Mucosa of stomach (tissue), 1 donor: ENCODE data around the gene MC2R.

Source experiments
- H3K27me3 ChIP-seq: one replicate; pipeline ENCODE4 v1.7.0; 2013; ENCODE audit warnings: mild to moderate bottlenecking, low read length; ENCODE audit not compliant: control insufficient read depth, insufficient read depth
- H3K36me3 ChIP-seq: one replicate; pipeline ENCODE4 v1.7.0; 2013; ENCODE audit warnings: low read length; ENCODE audit not compliant: control insufficient read depth, insufficient read depth
- H3K4me1 ChIP-seq: one replicate; pipeline ENCODE4 v1.7.0; 2013; ENCODE audit warnings: mild to moderate bottlenecking, low read length; ENCODE audit not compliant: control insufficient read depth, insufficient read depth
- H3K4me3 ChIP-seq: one replicate; pipeline ENCODE4 v1.7.0; 2013; ENCODE audit warnings: low read length
- H3K9ac ChIP-seq: one replicate; pipeline ENCODE4 v1.7.0; 2013; ENCODE audit warnings: mild to moderate bottlenecking, low read length, moderate library complexity
- H3K9me3 ChIP-seq: one replicate; pipeline ENCODE4 v1.7.0; 2013; ENCODE audit warnings: mild to moderate bottlenecking, low read length, moderate library complexity; ENCODE audit not compliant: control insufficient read depth
- donor health status: Pancreatic carcinoma.

The MC2R gene

DNA sequence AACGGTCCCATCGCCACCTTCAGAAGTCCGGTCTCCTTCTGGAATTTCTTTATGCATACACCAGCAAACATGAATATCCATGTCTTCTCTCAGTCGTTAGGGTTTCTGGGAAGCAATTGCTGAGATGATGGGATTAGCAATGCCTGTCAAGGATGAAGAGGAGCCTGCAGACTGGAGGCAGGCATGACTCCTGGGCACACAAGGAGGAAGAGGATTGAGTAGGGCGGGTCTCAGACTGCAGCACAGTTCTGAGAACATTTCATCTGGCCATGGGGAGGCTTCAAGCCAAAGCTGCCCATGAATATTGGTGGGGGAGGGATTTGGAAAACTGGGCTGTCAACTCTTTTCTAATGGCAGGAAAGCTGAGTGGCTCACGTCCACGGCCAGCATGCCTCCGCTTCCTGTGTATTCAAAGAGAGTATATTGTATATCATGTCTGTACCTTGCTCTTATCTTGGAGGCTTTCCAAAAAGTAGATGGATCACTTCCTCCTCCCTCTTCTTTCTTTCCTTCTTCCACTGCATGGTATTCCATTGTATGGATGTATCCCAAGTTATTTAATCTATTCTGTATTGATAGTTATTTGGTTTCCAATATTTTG, 24.5 kb downstream of the MC2R start:
- H3K9ac ChIP-seq, result no peak overlapping the region
- no peak overlapping the region for H3K4me3 ChIP-seq
- H3K4me1 ChIP-seq, result no peaks in the 10 kb centered on the region
- no peaks in the 10 kb centered on the region for H3K9me3 ChIP-seq
- no peaks in the 10 kb centered on the region for H3K27me3 ChIP-seq
- no peaks in the 10 kb centered on the region for H3K36me3 ChIP-seq

DNA sequence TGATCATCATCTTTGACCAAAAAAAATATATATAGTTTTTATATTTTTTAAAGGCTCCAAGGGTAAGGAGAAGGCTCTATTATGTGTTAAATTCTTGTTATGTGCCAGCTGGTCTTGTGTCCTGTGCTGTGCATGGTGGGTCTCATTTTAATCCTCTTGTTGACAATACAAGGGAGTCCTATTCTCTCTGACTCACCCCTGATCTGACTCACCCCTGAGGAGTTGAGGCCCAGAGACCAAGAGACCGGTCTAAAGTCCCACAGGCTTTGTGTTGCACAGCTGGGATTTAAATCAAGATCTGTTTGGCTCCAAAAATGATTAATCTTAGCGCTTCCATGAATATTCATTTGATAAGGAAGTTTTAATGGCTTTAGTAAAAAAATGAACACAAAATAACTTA, 25.7 kb downstream of the MC2R start:
- Histone ChIP-seq H3K9ac (no peak overlapping the region), H3K4me3 (no peak overlapping the region), H3K36me3 (no peaks in the 10 kb centered on the region), H3K27me3 (no peaks in the 10 kb centered on the region), H3K9me3 (no peaks in the 10 kb centered on the region), H3K4me1 (no peaks in the 10 kb centered on the region)

DNA sequence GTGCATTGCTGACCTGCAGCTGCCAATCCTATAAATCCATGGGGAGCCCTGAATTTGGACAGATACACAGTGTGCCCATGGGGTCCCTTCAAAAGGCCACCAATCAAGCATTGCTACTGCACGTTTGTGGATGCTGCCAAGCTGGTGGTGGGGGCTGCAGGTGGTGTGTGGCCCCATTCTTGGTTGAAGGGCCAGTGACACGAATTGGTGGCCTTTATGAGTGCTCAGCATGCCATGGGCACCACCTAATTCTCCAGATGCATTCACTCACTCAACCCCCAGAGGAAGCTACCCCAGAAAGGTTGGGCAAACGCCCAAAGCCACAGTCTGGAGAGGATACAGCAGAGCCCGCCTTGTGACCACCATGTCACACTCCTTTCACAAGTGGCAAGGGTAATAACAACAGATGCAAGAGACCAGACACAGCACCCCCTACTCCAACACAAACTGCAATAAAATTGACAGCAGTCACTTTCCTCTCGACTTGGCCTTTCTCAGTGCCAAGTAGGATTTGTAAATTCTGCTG, 27.1 kb downstream of the MC2R start:
- H3K4me3 ChIP-seq, result no peak overlapping the region
- no peaks in the 10 kb centered on the region for H3K4me1 ChIP-seq
- H3K27me3 ChIP-seq, result no peaks in the 10 kb centered on the region
- no peaks in the 10 kb centered on the region for H3K36me3 ChIP-seq
- H3K9ac ChIP-seq, result no peak overlapping the region
- no peaks in the 10 kb centered on the region for H3K9me3 ChIP-seq

DNA sequence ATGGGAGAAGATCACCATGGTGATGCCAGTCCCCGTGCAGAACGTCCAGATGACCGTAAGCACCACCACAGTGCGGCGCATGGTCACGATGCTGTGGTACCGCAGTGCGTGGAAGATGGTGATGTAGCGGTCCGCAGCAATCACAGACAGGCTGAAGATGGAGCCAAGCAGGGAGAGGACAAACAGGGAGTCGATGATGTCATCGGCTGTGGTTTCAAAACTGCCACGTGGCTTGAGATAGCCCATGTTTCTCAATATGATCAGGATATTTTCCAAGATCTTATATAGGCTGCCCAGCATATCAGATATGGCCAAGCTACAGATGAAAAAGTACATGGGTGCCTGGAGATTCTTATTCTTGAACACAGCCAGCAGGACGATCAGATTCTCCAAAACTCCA, 30.3 kb downstream of the MC2R start:
- Histone ChIP-seq H3K36me3 (no peaks in the 10 kb centered on the region), H3K9me3 (no peaks in the 10 kb centered on the region), H3K9ac (no peak overlapping the region), H3K27me3 (no peaks in the 10 kb centered on the region), H3K4me1 (no peaks in the 10 kb centered on the region), H3K4me3 (no peak overlapping the region)

DNA sequence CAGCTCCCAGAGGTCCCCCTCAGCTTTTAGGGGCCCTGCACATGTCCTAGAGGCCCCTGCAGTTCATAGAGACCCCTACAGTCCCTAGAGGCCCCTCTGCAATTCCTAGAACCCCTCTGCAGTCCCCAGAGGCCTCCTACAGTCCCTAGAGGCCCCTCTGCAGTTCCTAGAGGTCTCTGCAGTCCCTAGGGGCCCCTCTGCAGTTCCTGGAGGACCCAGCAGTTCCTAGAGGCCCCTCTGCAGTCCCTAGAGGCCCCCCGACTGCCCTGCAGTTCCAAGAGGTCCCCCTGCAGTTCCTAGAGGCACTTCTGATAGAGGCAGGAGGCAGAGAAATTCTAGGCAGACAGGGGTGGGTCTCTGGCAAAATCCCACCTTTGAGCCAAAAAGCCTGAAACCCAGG, 35.4 kb downstream of the MC2R start:
- Histone ChIP-seq H3K36me3 (no peaks in the 10 kb centered on the region), H3K4me3 (no peak overlapping the region), H3K4me1 (no peaks in the 10 kb centered on the region), H3K27me3 (no peaks in the 10 kb centered on the region), H3K9me3 (no peaks in the 10 kb centered on the region), H3K9ac (no peak overlapping the region)

DNA sequence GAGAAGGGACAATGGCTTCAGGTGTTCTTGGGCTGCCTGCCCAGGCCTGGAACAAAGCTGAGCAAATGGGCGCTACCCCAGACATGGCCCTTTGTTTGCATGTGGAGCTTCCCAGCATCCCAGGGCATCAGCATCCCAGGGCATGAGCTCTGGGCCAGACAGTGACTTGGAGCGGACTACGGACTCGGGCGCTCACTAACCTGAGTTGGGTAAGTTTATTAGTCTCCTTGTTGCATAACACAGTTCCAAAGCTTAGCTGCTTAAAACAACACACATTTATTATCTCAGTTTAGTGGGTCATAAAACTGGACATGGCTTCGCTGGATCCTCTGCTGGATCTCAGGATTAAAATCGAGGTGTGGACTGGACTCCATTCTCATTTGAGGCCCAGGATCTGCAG, 35.8 kb downstream of the MC2R start:
- Histone ChIP-seq H3K36me3 (no peaks in the 10 kb centered on the region), H3K27me3 (no peaks in the 10 kb centered on the region), H3K9me3 (no peaks in the 10 kb centered on the region), H3K9ac (no peak overlapping the region), H3K4me1 (no peaks in the 10 kb centered on the region), H3K4me3 (no peak overlapping the region)

DNA sequence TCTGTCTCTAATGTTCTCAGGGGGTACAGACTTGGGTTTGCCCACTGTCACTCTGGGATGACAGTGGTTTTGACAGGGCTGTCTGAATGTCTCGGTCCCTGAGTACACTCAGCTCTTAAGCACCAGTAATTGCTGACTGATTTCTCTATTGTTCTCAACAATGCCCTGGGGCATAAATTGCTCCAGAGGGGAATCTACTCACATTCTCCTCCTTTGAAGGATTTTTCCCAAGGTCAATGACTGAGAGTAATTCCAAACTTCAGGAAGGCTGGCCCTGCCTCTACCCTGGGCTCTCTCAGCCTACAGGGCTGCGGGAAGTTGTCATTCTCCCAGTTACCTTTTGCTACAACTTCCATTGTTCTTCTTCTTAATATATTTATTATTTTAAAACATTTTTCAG, 36.5 kb downstream of the MC2R start:
- Histone ChIP-seq H3K9me3 (no peaks in the 10 kb centered on the region), H3K9ac (no peak overlapping the region), H3K4me3 (no peak overlapping the region), H3K4me1 (no peaks in the 10 kb centered on the region), H3K27me3 (no peaks in the 10 kb centered on the region), H3K36me3 (no peaks in the 10 kb centered on the region)

DNA sequence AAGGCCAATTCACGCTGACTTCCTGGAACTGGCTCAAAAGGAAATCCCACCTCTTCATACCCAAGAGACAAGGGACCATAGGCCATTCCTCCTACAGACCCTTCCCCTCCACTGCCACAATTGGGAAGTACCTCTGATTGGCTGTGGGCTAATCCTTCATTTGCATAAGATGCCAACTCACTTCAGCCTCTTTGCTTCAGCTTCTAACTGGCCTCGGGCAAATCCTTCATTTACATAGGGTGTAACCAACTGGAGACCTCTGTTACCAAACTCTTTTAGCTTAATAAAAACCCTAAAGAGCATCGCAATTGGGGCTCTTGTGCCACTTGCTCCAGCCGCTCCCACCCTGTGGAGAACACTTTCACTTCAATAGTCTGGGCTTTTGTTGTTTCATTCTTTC, 38.2 kb downstream of the MC2R start:
- no peak overlapping the region for H3K4me3 ChIP-seq
- no peaks in the 10 kb centered on the region for H3K36me3 ChIP-seq
- no peak overlapping the region for H3K9ac ChIP-seq
- no peaks in the 10 kb centered on the region for H3K4me1 ChIP-seq
- H3K27me3 ChIP-seq, result no peaks in the 10 kb centered on the region
- H3K9me3 ChIP-seq, result no peaks in the 10 kb centered on the region

DNA sequence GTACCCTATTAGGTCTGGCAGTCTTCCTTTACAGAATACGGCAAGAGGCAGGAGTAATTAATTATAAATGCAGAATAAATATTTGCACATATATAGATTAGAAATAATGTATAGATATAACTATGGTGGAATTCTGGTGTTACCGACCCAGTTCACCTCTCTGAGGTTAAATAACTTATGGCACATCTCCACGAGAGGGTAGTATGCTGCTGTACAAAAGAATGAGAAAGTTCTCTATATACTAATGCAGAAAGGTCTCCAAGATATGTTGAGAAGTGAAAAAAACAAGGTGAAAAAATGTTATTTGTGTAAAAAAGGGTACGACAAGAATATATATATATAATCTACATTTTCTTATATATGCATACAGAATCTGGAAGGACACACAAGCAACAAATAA, 40.8 kb downstream of the MC2R start:
- H3K9ac ChIP-seq, result no peak overlapping the region
- H3K4me3 ChIP-seq, result no peak overlapping the region
- H3K36me3 ChIP-seq, result no peaks in the 10 kb centered on the region
- H3K4me1 ChIP-seq, result no peaks in the 10 kb centered on the region
- H3K9me3 ChIP-seq, result no peaks in the 10 kb centered on the region
- H3K27me3 ChIP-seq, result peaks cover 9% of the 10 kb centered on the region

DNA sequence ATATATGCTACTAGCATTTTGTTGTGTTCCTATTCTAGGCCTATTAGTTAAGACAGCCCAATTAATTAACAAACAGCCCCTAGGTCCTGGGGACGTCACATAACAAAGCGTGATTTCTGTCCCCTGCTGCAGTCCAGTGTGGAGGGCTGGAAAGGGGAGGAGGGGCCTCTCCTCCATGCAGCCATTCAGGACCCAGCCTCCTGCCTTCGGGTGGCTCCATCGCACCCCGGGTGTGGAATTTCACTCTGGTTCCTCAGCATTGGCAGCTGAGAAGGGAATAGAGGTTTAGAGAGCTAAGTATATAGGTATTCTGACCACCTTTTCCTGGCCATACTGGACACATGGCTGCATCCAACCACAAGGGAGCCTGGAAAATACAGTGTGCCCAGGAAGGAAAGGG, 42.4 kb downstream of the MC2R start:
- Histone ChIP-seq H3K36me3 (no peaks in the 10 kb centered on the region), H3K9me3 (no peaks in the 10 kb centered on the region), H3K4me3 (no peak overlapping the region), H3K4me1 (peaks cover 6% of the 10 kb centered on the region), H3K9ac (no peak overlapping the region), H3K27me3 (peaks cover 22% of the 10 kb centered on the region)

DNA sequence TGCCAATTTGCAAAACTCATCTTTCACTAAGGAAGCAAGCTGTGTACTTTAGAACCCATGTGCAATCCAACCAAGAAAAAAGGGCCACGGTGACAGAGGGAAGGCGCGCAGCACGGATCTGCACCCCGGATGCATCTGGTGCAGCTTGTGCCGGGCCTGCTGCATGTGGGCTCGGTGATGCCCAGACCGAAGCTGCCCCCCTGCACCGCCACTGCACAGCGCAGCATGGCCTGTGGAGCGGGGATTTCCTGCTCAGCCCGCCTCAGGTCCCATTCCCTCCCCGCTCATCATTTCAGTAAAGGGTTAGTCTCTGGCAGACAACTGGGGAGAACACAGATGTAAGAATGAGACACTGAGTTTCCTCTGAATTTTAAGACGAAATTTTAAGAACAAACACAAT, 43.0 kb downstream of the MC2R start:
- Histone ChIP-seq H3K4me1 (peaks cover 6% of the 10 kb centered on the region), H3K27me3 (peaks cover 25% of the 10 kb centered on the region), H3K4me3 (no peak overlapping the region), H3K36me3 (no peaks in the 10 kb centered on the region), H3K9me3 (no peaks in the 10 kb centered on the region), H3K9ac (no peak overlapping the region)

DNA sequence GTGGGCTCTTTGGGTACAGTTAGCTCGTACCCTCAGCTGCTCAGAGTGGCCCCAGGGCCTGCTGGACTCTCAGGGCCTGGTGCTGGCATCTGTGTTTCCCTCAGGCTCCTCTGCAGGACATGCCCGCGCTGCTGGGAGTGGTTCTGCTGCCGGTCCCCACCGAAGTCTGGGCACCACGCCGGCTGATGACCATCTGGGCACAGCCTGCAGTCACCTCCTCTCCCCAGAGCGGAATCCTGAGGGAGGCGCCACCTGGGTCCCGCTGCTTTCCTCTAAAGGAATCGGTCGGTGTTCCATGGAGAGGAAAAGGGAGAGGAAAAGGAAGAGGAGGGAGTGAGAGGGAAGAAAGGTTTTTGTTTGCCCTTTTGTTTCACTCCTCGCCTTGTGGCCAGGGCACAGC, 43.6 kb downstream of the MC2R start:
- H3K4me1 ChIP-seq, result peaks cover 6% of the 10 kb centered on the region
- H3K9ac ChIP-seq, result no peak overlapping the region
- no peaks in the 10 kb centered on the region for H3K9me3 ChIP-seq
- no peaks in the 10 kb centered on the region for H3K36me3 ChIP-seq
- peaks cover 29% of the 10 kb centered on the region for H3K27me3 ChIP-seq
- H3K4me3 ChIP-seq, result no peak overlapping the region
